Breast epithelium (tissue), 3 donors: ENCODE results near the gene UCN3.

Experiments
- CTCF ChIP-seq, 3 donors: fragments of 450-650 bp; IDR thresholded peaks; one replicate each; pipeline ENCODE4 v1.5.1; 2016 to 2017; ENCODE audit warnings: antibody characterized with exemption in 3 of 3, mild to moderate bottlenecking in 3 of 3, moderate library complexity in 3 of 3
- POLR2A ChIP-seq: fragments of 450-650 bp; IDR thresholded peaks from one replicate; pipeline ENCODE4 v1.6.1; 2016; ENCODE audit warnings: antibody characterized with exemption, mild to moderate bottlenecking, moderate library complexity
- POLR2AphosphoS5 ChIP-seq, 3 donors: sonication (generic); formaldehyde crosslinking; IDR thresholded peaks; one replicate each; pipeline ENCODE4 v1.6.1; 2017; ENCODE audit warnings: antibody characterized with exemption in 3 of 3

- TF ChIP-seq CTCF (IDR thresholded peaks at IDR 0.05) = no peak
- TF ChIP-seq POLR2AphosphoS5 (IDR thresholded peaks at IDR 0.05) = no peak
- TF ChIP-seq POLR2A = no peak
These were observed 22.4 kb downstream of the UCN3 start for GRCh38 chr10:5387169-5387568.
